ENCODE results near the gene MAPKAP1. TPM values are rescaled to one million over a fixed set of nuclear protein-coding genes. Genes with fewer than 3 reads are reported as not detected.

The MAPKAP1 gene
- total RNA-seq, 4 donors from 2014 or later = 54.1 to 195 (median 61.9) TPM

DNA sequence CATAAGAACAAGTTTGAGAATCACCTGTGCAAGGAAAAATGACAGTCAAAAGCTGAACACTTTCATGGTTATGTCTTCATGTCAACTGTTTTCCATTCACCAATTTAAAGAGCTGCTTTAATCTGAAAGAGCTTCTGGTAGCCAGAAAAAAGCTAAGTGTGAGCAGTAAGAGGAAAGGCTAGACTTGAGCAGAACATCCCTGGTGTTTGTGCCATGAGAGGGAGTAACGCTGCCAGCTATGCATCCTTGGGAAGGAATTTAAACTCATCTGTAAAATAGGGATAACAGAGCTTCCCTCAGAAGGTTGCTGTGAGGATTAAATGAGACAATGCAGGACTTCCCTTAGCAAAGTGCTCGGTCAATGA lies 193.7 kb downstream of the MAPKAP1 start:
- H3K4me1 ChIP-seq = peaks cover 0 to 7% of the 10 kb centered on the region in 2 donors
- no peaks in the 10 kb centered on the region for H3K36me3 ChIP-seq
- peak overlapping the region; percentile 19 to 33 for H3K27ac ChIP-seq
- no peak overlapping the region for H3K4me3 ChIP-seq
- intact Hi-C loops (cut with DNase I; ENCODE audit: low total_unique reads) = no loop called here
- no peaks in the 10 kb centered on the region for H3K9me3 ChIP-seq
- H3K27me3 ChIP-seq = no peaks in the 10 kb centered on the region
- TF ChIP-seq, protein P1, sequence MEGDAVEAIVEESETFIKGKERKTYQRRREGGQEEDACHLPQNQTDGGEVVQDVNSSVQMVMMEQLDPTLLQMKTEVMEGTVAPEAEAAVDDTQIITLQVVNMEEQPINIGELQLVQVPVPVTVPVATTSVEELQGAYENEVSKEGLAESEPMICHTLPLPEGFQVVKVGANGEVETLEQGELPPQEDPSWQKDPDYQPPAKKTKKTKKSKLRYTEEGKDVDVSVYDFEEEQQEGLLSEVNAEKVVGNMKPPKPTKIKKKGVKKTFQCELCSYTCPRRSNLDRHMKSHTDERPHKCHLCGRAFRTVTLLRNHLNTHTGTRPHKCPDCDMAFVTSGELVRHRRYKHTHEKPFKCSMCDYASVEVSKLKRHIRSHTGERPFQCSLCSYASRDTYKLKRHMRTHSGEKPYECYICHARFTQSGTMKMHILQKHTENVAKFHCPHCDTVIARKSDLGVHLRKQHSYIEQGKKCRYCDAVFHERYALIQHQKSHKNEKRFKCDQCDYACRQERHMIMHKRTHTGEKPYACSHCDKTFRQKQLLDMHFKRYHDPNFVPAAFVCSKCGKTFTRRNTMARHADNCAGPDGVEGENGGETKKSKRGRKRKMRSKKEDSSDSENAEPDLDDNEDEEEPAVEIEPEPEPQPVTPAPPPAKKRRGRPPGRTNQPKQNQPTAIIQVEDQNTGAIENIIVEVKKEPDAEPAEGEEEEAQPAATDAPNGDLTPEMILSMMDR (IDR thresholded peaks at IDR 0.05) = no peak
- TF ChIP-seq POLR2A (IDR thresholded peaks at IDR 0.05) = no peak
- no peak for DNase-seq

DNA sequence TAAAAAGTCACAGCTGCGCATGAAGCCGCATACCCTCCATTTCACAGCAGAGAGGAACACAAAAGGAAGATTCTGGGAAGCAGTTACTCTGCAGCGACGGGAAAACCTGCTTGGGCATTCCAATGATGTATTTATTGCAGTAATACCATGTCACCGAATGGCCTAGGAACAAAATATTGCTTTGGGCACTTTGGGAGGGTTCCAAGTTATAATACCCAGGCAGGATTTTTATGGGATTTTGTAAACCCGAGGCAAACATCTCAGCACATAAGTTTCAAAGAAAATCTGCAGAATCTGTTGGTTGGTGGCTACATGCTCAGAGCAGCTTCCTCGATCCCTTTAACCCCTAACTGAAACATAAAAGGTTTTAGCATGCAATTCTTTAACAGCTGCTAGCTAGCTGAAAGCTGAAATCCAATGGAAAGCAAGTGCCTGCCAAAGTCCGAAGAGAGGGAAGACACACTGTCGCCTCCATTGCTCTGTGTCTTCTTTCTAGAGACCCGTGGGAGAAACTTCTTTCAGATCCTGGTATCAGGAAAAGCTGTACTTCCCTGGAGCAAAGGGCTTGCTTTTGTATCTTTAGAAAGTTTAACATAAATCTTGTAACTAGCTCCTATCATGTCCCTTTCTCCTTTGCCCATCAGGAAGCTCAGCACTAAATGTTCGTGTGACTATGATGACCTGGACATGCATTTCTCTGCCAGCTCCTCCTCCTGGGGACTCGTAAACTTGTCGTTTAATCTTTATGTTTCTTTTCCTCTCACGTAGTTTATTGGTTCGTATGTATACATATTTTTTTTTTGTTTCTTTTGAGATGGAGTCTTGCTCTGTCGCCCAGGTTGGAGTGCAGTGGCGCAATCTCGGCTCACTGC lies 195.0 kb downstream of the MAPKAP1 start:
- no peak for DNase-seq
- no peaks in the 10 kb centered on the region for H3K36me3 ChIP-seq
- H3K27me3 ChIP-seq = no peaks in the 10 kb centered on the region
- H3K4me1 ChIP-seq = peaks cover 0 to 7% of the 10 kb centered on the region in 2 donors
- TF ChIP-seq, protein P1 (IDR thresholded peaks at IDR 0.05) = no peak
- no peak for TF ChIP-seq POLR2A (IDR thresholded peaks at IDR 0.05)
- no peaks in the 10 kb centered on the region for H3K9me3 ChIP-seq
- no peak overlapping the region for H3K4me3 ChIP-seq
- peak overlapping the region in 1 of 2 donors; percentile 8 for H3K27ac ChIP-seq
- intact Hi-C loops (cut with DNase I; ENCODE audit: low total_unique reads) = no loop called here

DNA sequence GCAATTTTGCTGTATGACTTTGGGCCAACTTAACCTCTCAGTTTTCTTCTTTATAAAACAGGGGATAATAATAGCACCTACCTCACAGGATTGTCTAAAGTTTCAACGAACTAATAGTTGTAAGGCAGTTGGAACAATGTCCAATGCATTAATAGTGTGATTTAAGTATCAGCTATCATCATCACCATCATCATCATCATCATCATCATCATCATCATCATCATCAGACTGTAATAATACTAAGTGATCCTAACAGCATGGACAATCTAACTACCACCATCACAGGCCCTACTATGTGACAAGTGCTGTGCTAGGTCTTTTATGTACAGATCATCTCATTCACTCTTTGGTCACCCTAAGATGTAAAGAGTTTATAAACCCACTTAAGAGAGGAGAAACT lies 196.0 kb downstream of the MAPKAP1 start:
- H3K4me1 ChIP-seq = peaks cover 0 to 7% of the 10 kb centered on the region in 2 donors
- H3K27ac ChIP-seq = no peak overlapping the region
- intact Hi-C loops (cut with DNase I; ENCODE audit: low total_unique reads) = no loop called here
- no peak for TF ChIP-seq POLR2A (IDR thresholded peaks at IDR 0.05)
- TF ChIP-seq, protein P1 (IDR thresholded peaks at IDR 0.05) = no peak
- H3K27me3 ChIP-seq = no peaks in the 10 kb centered on the region
- H3K4me3 ChIP-seq = no peak overlapping the region
- H3K36me3 ChIP-seq = no peaks in the 10 kb centered on the region
- DNase-seq = no peak
- H3K9me3 ChIP-seq = no peaks in the 10 kb centered on the region

DNA sequence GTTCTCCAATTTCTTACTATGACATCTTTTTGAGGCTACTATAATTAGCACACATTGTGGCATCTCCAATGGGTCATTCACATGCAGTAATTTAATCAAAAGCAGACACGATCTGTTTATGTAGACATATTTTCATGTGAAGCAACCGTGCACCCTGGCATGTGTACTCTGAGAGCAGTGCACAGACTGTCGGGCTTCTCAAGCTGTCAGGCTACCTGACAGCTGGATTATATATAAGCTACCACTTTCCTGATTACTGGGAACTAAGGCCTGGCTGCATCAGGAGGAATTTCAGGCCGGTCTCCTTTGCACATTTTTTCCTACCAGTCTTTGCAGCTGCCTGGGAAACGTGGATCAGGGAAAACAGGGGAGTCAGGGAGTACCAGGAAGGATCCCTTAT lies 197.5 kb downstream of the MAPKAP1 start:
- peaks cover 5 to 6% of the 10 kb centered on the region in 2 donors for H3K4me1 ChIP-seq
- H3K4me3 ChIP-seq = no peak overlapping the region
- no peak for DNase-seq
- no peaks in the 10 kb centered on the region for H3K9me3 ChIP-seq
- no peak for TF ChIP-seq POLR2A (IDR thresholded peaks at IDR 0.05)
- TF ChIP-seq, protein P1 (IDR thresholded peaks at IDR 0.05) = no peak
- H3K27ac ChIP-seq = no peak overlapping the region
- no peaks in the 10 kb centered on the region for H3K27me3 ChIP-seq
- intact Hi-C loops (cut with DNase I; ENCODE audit: low total_unique reads) = no loop called here
- H3K36me3 ChIP-seq = no peaks in the 10 kb centered on the region

DNA sequence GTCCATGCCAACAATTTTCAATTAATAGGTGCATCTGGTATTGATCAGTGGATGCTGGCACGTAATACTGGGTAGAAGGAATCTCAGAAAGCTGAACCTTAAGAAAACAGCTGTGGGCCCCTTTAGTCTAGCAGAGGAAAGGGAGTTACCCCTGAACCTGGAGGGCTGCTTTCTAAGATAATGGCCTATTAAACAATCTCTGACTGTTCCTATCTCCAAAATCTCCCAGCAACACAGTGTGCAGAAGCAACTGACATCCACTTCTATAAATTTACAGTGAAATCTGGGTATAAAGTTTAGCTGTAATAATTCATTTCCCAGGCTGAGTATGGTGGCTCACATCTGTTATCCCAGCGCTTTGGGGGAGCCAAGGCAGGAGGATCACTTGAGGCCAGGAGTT lies 198.8 kb downstream of the MAPKAP1 start:
- DNase-seq = no peak
- Histone ChIP-seq H3K27me3 (no peaks in the 10 kb centered on the region), H3K4me3 (no peak overlapping the region), H3K9me3 (no peaks in the 10 kb centered on the region), H3K27ac (no peak overlapping the region), H3K4me1 (peaks cover 0 to 5% of the 10 kb centered on the region in 2 donors), H3K36me3 (no peaks in the 10 kb centered on the region)
- intact Hi-C loops (cut with DNase I; ENCODE audit: low total_unique reads) = no loop called here
- TF ChIP-seq, protein P1 (IDR thresholded peaks at IDR 0.05) = no peak
- TF ChIP-seq POLR2A (IDR thresholded peaks at IDR 0.05) = no peak
